Measurements from ENCODE around the gene ADAMTS10. TPM values are rescaled to one million over a fixed set of nuclear protein-coding genes. Genes with fewer than 3 reads are reported as not detected.
A peak's percentile ranks its signal among the peaks of the same experiment; 100 is the strongest.
"Not testable (repeated sequence)": the region's sequence is repeated elsewhere in the genome, so short reads cannot be mapped to it uniquely, and the experiment has no call there.

ADAMTS10 gene
- total RNA-seq, 1 experiment from 2014 or later: 17.0 TPM

- Histone ChIP-seq H3K9me3 (no peaks in the 10 kb centered on the region), H3K36me3 (no peaks in the 10 kb centered on the region), H3K4me3 (no peak overlapping the region), H3K27me3 (peaks cover 10% of the 10 kb centered on the region)
- DNase-seq: peak; percentile 80
Observed at GRCh38 chr19:8580710-8581281, 29.7 kb downstream of the ADAMTS10 start.

GRCh38 chr19:8578642-8579265 lies 31.8 kb downstream of the ADAMTS10 start:
- H3K36me3 ChIP-seq: no peaks in the 10 kb centered on the region
- DNase-seq: peak; percentile 65
- H3K27me3 ChIP-seq: peaks cover 10% of the 10 kb centered on the region
- no peaks in the 10 kb centered on the region for H3K9me3 ChIP-seq
- H3K4me3 ChIP-seq: no peak overlapping the region

GRCh38 chr19:8577741-8578140 lies 32.8 kb downstream of the ADAMTS10 start:
- H3K9me3 ChIP-seq: no peaks in the 10 kb centered on the region
- no peak overlapping the region for H3K4me3 ChIP-seq
- peaks cover 10% of the 10 kb centered on the region for H3K27me3 ChIP-seq
- no peak for DNase-seq
- no peaks in the 10 kb centered on the region for H3K36me3 ChIP-seq

- no peaks in the 10 kb centered on the region for H3K9me3 ChIP-seq
- no peak within 1 kb of the TSS for H3K4me3 ChIP-seq
- no peak for DNase-seq
- peaks cover 10% of the 10 kb centered on the region for H3K27me3 ChIP-seq
- no peaks in the 10 kb centered on the region for H3K36me3 ChIP-seq
Observed at GRCh38 chr19:8577247-8577646, 33.3 kb downstream of the ADAMTS10 start, which contains the start of gene MYO1F. Gene MYO1F (minus strand): TSS chr19:8577442. CDS start chr19:8577309, 133 bp downstream.

- Histone ChIP-seq H3K4me3 (no peak overlapping the region), H3K36me3 (no peaks in the 10 kb centered on the region), H3K27me3 (peaks cover 10% of the 10 kb centered on the region), H3K9me3 (no peaks in the 10 kb centered on the region)
- DNase-seq: no peak
Observed at GRCh38 chr19:8576273-8576993, 34.1 kb downstream of the ADAMTS10 start.

GRCh38 chr19:8575467-8575997 lies 35.0 kb downstream of the ADAMTS10 start:
- Histone ChIP-seq H3K4me3 (no peak overlapping the region), H3K27me3 (peaks cover 10% of the 10 kb centered on the region), H3K9me3 (no peaks in the 10 kb centered on the region), H3K36me3 (no peaks in the 10 kb centered on the region)
- peak; percentile 76 for DNase-seq

- not testable (repeated sequence) for DNase-seq, H3K36me3 ChIP-seq, H3K4me3 ChIP-seq, H3K27me3 ChIP-seq, H3K9me3 ChIP-seq
Observed at GRCh38 chr19:8574619-8574922, 35.9 kb downstream of the ADAMTS10 start.

GRCh38 chr19:8573316-8573715 lies 37.2 kb downstream of the ADAMTS10 start:
- no peaks in the 10 kb centered on the region for H3K9me3 ChIP-seq
- H3K4me3 ChIP-seq: no peak overlapping the region
- no peaks in the 10 kb centered on the region for H3K36me3 ChIP-seq
- H3K27me3 ChIP-seq: peaks cover 5% of the 10 kb centered on the region
- DNase-seq: no peak

GRCh38 chr19:8571006-8571411 lies 39.5 kb downstream of the ADAMTS10 start:
- no peaks in the 10 kb centered on the region for H3K9me3 ChIP-seq
- peak; percentile 87 for DNase-seq
- no peaks in the 10 kb centered on the region for H3K36me3 ChIP-seq
- H3K4me3 ChIP-seq: no peak overlapping the region
- no peaks in the 10 kb centered on the region for H3K27me3 ChIP-seq

- H3K27me3 ChIP-seq: no peaks in the 10 kb centered on the region
- H3K9me3 ChIP-seq: no peaks in the 10 kb centered on the region
- peak; percentile 89 for DNase-seq
- H3K36me3 ChIP-seq: no peaks in the 10 kb centered on the region
- H3K4me3 ChIP-seq: no peak overlapping the region
Observed at GRCh38 chr19:8569066-8569771, 41.3 kb downstream of the ADAMTS10 start.

GRCh38 chr19:8567522-8568172 lies 42.9 kb downstream of the ADAMTS10 start:
- DNase-seq: no peak
- Histone ChIP-seq H3K27me3 (no peaks in the 10 kb centered on the region), H3K4me3 (no peak overlapping the region), H3K9me3 (no peaks in the 10 kb centered on the region), H3K36me3 (no peaks in the 10 kb centered on the region)

GRCh38 chr19:8566855-8567254 lies 43.7 kb downstream of the ADAMTS10 start:
- DNase-seq: no peak
- H3K36me3 ChIP-seq: no peaks in the 10 kb centered on the region
- no peaks in the 10 kb centered on the region for H3K9me3 ChIP-seq
- no peak overlapping the region for H3K4me3 ChIP-seq
- no peaks in the 10 kb centered on the region for H3K27me3 ChIP-seq

GRCh38 chr19:8564866-8565265 lies 45.6 kb downstream of the ADAMTS10 start:
- H3K36me3 ChIP-seq, H3K27me3 ChIP-seq, H3K9me3 ChIP-seq, H3K4me3 ChIP-seq, DNase-seq: not testable (repeated sequence)

- Histone ChIP-seq H3K36me3 (no peaks in the 10 kb centered on the region), H3K4me3 (no peak overlapping the region), H3K27me3 (0 out of 2 replicates have a peak, but pooled peaks cover 3% of the 10 kb centered on the region), H3K9me3 (no peaks in the 10 kb centered on the region)
- DNase-seq: no peak
Observed at GRCh38 chr19:8561075-8561764, 49.3 kb downstream of the ADAMTS10 start.

GRCh38 chr19:8558325-8558724 lies 52.2 kb downstream of the ADAMTS10 start:
- Histone ChIP-seq H3K9me3 (no peaks in the 10 kb centered on the region), H3K36me3 (no peaks in the 10 kb centered on the region), H3K4me3 (no peak overlapping the region), H3K27me3 (0 out of 2 replicates have a peak, but pooled peaks cover 3% of the 10 kb centered on the region)
- no peak for DNase-seq

- DNase-seq: no peak
- Histone ChIP-seq H3K4me3 (no peak overlapping the region), H3K27me3 (0 out of 2 replicates have a peak, but pooled peaks cover 3% of the 10 kb centered on the region), H3K9me3 (no peaks in the 10 kb centered on the region), H3K36me3 (no peaks in the 10 kb centered on the region)
Observed at GRCh38 chr19:8557642-8558238, 52.8 kb downstream of the ADAMTS10 start.

Data from MG63 (cell line).